Vagina (tissue), 2 donors: ENCODE measurements around the gene SLX4IP.

Experiments used
- CTCF ChIP-seq, 3 experiments: fragments of 450-650 bp in 2 of 3; fragments of 200-600 bp in 1 of 3; sonication (generic) in 1 of 3; IDR thresholded peaks; one replicate each; pipeline ENCODE4 v1.5.1; 2017 to 2019; ENCODE audit warnings: antibody characterized with exemption in 3 of 3, mild to moderate bottlenecking in 2 of 3, moderate library complexity in 2 of 3
- POLR2A ChIP-seq, 2 donors: fragments of 450-650 bp; IDR thresholded peaks; one replicate each; pipeline ENCODE4 v1.6.1; 2017; ENCODE audit warnings: antibody characterized with exemption in 2 of 2, mild to moderate bottlenecking in 2 of 2, moderate library complexity in 2 of 2
- POLR2AphosphoS5 ChIP-seq, 2 donors: sonication (generic); formaldehyde crosslinking; IDR thresholded peaks; one replicate each; pipeline ENCODE4 v1.9.0; 2017; ENCODE audit warnings: antibody characterized with exemption in 2 of 2, mild to moderate bottlenecking in 2 of 2, low read depth in 1 of 2; ENCODE audit not compliant: insufficient read depth in 1 of 2

GRCh38 chr20:10408108-10408813, 26.8 kb upstream of the SLX4IP start:
- no peak for TF ChIP-seq CTCF (IDR thresholded peaks at IDR 0.05)
- TF ChIP-seq POLR2A (IDR thresholded peaks at IDR 0.05): no peak
- TF ChIP-seq POLR2AphosphoS5 (IDR thresholded peaks at IDR 0.05; ENCODE audit: insufficient read depth in 1 of 2, low read depth in 1 of 2): no peak
